GM18907 (cell line): ENCODE results near the gene MYO10.
A peak's percentile ranks its signal among the peaks of the same experiment; 100 is the strongest.
"Not testable (repeated sequence)": the region's sequence is repeated elsewhere in the genome, so short reads cannot be mapped to it uniquely, and the experiment has no call there.

ENCODE experiments used
- ATAC-seq: cut with Tn5 transposase; IDR thresholded peaks from one replicate; pipeline ENCODE4 v1.9.1; 2021; ENCODE audit warnings: mild to moderate bottlenecking, moderate library complexity; ENCODE audit not compliant: unreplicated experiment

The MYO10 gene

DNA sequence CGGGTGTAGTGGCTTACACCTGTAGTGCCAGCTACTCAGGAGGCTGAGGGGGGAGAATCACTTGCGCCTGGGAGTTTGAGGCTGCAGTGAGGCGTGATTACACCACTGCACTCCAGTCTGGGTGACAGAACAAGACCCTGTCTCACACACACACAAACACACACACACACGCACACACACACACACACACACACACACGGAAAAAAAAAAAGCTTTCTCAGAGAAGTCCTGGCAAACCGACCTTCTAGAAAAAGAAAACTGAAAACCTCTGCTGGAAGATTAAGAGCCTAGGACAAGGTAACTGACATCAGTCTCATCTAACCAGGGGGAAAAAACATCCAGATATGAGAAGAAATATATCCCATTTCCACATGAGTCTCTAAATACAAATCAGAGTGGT, 178.9 kb downstream of the MYO10 start:
- no peak for ATAC-seq

DNA sequence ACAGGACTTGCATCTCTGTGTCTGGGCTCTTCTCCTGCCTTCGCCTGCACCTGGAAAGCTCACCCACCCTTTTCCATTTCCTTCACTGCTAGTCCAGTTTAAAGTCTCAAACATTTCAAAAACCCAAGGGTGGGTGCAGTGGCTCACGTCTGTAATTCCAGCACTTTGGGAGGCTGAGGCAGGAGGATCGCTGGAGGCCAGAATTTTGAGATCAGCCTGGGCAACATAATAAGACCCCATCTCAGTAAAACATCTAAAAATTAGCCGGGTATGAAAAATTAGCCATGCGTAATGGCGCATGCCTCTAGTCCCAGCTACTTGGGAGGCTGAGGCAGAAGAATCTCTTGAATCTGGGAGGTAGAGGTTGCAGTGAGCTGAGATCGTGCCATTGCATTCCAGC, 179.4 kb downstream of the MYO10 start:
- ATAC-seq, result no peak

DNA sequence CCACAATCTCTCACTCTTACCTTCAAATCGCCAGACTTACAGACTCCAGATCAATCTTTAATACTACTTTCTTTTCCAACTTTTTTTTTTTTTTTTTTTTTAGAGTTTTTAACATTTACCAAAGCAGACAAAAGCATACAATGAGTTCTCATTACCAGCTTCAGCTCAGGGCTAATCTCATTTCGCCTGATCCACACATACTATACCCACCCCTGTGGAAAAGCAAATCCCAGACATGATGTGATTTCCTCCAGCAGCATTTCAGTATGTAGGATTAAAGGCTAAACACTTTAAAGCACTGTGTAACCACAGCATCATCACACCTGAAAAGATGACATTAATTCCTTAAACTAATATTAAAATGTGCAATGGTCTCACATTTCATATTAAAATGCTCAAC, 180.4 kb downstream of the MYO10 start:
- ATAC-seq, result no peak

DNA sequence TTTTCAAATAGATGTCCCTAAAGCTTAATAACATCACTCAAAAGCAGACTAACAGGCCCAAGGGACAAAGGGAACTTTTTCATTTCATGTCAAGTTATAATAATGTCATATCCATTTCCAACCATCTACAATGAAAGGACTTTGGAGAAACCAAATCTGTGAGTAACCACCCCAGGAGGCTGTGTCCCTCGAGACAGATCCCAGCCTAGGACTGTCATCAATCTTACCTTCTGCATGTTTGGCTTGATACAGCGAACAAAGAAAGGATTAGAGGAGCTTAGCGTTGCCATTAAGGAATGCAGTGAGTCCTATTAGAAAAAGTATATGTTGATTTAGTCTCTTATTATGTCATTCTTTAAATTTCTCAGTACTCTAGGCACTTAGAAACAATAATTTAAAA, 181.5 kb downstream of the MYO10 start:
- ATAC-seq, result no peak

DNA sequence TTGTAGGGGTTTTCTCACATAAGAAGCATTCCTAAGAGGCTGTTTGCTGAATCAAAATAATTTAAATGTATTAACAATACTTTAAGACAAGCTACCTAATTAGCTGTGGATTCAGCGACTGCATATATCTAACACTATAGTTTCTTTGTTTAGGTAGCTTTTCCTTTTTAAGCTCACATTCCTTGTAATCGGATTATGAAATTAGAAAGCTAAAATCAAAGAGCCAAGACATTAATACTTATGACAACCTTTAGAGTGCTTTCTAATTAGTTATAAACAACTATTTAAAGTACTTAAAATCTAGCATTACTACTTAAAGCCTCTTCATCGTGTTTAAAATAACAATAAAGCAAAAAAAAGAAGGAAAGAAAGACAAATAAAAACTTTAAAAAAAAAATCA, 182.0 kb downstream of the MYO10 start:
- no peak for ATAC-seq

DNA sequence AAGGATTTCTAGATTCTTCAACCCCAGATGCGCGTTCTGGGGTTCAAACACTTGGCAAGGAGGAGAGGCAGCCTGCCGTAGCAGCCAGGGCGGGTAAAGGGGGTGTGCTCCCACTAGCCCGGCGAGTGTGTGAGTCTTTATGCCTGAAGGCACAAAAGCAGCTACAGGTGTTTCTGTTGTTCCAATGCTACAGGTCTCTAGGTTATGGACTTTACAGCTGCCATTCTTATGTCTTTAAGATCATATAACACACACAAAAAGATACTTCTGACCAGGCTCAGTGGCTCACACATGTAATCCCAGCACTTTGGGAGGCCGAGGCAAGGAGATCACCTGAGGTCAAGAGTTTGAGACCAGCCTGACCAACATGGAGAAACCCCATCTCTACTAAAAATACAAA, 185.6 kb downstream of the MYO10 start:
- ATAC-seq, result no peak

DNA sequence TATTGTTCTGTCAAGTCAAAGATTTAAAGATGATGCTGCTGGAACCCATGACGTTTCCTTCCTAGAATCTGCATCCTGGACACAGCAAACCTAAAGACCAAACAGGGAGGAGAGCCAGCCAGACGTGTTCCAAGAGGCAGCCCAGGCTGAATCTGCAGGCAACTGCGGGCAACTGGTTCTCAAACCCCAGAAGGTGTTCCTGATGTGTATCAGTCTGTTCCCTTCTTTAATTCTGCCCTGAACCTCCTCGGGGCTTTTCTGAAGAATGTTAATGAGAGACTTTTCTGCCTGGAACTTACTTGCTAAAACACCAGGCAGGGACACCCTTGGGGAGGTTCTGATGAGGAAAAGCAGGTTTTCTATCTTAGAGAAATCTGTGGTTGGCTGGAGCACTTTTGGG, 186.5 kb downstream of the MYO10 start:
- no peak for ATAC-seq

DNA sequence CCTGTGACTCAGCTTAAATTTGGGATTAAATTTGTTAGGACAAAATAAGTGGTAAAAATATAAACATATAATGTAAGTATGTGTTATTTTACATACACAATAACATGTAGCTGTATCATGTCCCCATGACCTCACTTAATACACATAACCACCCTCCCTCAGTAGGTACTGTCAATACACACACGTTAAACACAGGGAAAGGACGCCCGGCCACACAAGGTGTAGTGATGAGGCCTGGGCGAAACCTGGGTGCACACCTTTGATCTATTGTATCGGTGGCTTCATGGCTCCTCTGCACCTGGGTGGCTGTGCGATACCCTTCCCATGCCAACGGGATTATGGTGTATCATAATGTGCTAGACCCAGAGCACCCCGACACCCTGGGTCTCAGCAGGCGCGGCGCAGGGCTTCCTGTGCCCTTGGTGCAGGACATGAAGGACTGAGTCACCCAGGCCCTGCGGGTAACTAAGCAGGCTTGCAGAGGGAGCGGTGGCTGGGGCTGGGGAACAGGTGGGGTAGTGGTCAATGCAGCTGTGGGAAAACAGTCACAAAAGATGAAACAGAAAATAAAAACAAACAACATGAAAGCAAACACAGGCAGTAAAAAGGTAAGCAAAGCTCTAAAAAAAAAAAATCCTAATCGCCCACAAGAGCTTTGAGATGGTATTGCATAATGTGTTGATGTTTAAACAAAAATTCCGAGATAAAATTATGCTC, 191.8 kb downstream of the MYO10 start:
- ATAC-seq, result no peak

DNA sequence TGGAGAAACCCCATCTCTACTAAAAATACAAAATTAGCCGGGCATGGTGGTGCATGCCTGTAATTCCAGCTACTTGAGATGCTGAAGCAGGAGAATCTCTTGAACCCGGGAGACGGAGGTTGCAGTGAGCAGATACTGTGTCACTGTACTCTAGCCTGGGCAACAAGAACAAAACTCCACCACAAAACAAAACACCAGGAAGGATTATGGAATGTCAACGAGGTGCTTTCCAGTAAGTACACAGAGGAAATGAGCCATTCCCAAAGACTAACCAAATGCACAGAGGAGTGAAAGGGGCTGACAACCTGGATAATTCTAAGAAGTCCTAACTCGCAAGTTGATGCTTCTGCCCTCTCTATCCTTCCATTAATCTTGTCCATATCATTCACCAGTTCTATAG, 193.2 kb downstream of the MYO10 start:
- ATAC-seq, result no peak

DNA sequence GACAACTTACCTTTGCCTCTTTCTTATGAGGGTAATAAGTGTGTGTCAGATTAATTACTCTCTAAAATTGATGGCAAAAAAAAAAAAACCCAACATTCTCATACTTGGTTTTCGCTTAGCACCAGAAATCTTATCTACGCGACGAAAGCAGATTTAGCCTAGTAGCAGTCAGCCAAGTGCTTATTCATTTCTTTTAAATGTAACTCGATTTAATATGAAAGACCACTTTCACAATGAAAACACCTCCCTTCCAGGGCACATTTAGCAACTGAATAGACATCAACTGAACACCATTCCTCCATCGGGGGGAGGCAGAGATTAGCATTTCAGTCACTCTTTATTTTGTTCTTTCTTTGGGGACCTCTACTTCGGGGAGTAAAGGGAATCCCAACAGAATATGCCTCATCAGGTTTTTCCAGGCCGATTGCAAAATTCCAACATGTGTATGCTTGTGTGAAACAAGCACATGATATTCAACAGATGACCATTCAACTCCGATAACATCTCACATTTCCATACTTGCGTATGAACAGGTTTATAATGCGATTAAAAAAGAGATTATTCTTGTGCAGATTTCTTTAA, 195.2 kb downstream of the MYO10 start:
- no peak for ATAC-seq

DNA sequence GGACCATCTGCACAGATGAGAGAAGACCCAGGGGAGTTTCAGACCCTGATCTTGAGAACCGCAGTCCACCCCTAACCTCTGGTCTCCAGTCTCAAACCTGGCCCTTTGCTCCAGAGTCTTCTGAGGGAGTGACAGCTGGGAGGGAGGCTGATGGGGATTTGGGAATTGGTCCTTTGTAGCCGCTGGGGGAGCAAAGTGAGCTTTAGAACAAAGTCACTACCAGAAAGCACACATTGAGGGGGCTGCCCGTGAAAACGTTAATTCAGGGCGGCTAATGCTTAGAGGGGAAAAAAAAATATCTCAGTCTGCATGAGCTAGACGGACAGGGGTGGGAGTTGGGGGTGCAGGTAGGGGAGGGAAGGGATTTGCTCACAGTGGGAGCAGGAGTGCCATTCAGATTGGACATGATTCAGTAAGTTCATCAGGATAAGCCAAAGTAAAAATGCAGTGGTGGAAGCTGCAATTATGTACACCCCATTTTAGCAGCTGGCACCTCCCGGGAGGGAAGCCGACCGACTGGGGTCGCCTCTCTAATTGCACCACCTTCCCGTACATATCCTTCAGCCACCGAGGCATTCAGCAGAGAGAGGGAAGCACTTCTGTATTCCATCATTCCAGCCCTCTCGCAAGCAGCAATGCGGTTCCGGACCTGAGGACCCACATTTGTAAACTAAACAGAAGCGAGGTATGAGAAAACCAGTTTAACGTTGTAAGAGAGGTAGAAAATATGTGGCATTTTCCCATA, 195.8 kb downstream of the MYO10 start:
- ATAC-seq, result no peak

DNA sequence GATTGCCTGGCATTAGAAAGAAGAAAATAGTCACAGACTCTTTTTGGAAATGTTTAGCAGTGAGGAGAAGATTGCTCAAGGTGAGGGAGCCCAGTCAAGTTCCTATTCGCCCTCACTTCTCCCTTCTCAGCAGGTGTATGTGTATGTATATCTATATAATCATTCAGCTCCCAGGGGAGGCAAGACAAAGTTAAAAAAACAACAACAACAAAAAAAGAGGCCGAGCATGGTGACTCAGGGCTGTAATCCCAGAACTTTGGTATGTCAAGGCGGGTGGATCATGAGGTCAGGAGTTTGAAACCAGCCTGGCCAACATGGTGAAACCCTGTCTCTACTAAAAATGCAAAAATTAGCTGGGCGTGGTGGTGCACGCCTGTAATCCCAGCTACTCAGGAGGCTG, 197.7 kb downstream of the MYO10 start:
- not testable (repeated sequence) for ATAC-seq

DNA sequence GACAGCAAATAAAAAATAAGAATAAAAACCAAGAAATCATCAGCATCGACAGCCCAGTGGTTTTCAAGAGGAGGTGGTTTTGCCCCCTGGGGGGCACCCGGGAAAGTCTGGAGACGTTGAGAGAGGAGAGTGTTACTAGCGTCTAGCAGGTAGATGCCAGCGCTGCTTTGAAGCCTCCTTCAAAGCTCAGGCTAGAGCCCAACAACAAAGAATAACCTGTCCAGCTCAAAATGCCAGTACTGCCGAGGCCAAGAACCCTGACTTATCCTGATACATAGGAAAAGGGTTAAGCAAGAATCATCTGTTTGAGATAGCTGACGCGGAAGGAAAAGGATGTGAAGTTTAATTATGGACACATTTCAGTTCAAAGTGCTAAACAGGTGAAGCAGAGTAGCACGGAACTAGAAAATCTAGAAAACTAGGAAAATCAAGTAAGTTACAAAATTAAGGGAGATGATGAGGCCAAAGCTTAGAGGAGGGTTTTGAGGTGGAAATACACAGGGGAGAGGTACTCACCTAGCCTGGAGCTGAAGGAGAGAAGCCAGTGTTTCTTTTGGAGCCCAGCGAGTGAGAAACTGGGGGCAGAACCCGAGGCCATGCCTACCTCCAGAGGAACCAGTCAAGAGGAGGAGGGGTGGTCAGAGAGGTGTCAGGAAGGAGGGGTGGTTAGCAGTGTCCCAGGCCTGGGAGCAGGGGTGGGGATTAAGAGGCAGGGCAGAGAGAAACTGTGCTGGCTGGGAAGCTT, 198.3 kb downstream of the MYO10 start:
- ATAC-seq, result no peak

DNA sequence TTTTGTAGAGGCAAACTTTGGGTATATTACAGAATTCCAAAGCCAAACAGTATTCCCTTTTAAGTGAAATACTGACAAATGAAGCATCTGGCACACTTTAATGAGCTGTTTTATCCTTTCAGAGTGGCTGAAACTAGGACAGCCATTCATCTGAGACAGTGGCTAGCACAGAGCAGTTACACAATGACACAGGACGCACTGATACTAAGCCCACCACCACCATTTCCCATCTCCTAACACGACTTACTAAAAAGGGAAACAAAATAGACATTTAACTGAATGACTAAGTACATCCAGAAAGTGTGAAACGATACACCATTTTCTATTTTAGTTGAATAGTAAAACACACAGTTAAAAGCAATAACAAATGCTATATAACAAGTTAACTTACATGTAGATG, 198.9 kb downstream of the MYO10 start:
- no peak for ATAC-seq

DNA sequence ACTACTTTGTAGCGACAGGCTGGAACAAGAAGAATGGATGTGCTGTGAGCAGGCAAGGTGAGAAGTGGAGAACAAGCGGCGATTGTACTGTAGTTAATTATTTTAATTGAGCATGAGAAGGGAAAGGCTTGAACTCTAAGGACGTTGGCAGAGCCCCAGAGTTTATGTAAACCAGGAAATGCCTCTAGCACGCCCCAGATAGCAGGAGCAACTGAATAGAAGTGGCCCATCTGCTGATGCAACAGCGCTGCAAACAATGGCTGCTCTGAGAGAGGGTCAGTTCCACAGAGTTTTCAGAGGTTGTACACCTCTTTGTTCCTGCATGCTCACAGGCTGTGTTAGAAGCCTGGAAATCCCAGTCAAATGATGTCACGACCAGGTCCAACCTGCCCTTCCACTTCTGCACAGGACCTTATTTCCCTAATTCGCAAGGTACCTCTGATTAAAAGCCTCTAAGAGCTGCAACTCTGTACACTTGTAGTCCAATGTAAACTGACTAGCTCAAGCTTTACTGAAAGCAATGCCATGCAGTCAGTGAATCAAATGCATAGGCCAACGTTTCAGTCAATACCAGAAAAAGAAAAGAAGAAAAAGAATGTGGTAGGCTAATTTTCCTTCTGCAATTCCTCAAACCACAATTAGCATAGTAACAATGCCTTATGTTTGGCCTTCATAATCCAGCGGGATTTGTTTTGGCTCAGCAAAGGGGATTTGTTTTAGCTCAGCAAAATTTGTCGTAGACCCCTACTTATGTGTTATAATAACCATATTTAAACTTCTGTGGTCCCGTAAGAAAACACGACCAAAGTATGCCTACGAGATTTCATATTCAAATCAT, 199.7 kb downstream of the MYO10 start:
- ATAC-seq, result no peak

DNA sequence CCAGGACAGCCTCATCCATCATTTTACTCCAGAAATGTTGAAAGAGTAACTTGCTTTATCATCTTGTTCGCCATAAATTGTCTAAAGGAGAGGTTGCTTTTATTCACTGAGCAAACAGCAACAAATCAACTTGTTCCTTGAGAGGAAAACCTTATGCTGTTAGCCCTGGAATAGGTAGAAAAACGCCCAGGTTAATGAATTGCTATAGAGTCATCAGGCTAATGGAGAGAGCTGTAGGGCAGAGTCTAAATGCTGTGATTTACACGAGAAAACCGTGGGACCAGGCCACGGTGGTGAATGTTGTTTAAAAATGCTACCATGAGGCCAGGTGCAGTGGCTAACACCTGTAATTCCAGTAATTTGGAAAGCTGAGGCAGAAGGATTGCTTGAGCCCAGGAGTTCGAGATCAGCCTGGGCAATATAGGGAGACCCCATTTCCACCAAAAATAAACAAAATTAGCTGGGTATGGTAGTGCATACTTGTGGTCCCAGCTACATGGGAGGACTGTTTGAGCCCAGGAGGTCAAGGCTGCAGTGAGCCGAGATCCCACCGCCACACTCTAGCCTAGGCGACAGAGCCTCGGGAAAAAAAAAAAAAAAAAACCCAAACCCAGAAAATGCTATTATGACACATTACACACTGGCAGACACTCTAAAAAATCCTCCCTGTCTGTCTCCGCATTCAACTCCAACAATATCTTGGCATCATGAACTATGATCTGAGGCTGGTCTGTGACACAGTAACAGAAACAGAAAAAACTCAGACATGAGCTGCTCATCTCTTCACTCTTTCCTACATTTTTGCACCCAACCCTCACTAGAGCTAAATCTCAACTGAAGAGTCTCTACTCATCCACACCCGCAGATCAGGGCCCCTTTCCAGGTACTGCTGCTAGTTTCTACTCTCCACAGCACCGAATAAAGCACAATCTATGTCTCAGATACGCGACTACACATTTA, 200.7 kb downstream of the MYO10 start:
- ATAC-seq, result no peak

DNA sequence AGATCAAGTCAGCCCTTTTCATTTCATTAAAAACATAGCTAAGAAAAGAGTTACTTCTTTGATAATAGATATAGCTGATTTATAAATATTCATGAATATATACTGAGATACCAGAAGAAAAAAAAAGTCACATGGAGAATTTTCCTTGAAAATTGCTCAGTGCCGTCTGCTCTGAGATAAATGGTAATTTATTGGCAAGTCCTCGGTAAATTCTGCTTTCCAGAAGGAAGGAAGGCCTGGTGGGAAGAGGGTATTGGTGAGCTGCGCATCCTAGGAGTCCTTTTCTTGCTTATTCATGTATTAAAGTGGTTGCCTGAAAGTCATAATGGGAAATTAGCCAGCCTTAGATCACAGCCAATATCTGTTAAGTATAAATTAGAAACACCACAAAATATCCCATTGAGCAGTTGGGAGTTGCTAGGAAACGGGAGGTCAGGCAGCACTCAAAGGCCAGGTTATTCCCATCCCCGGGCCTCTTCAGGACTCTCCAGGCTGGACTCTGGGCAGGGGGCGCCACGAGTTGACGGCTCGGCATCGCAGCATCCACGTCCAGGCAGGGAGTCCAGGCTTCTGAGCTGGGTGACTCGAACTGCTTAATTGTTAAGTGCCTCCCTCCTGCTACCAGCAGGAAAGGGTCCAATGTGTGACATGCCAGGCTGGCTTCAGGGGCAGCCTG, 202.6 kb downstream of the MYO10 start:
- ATAC-seq, result no peak

DNA sequence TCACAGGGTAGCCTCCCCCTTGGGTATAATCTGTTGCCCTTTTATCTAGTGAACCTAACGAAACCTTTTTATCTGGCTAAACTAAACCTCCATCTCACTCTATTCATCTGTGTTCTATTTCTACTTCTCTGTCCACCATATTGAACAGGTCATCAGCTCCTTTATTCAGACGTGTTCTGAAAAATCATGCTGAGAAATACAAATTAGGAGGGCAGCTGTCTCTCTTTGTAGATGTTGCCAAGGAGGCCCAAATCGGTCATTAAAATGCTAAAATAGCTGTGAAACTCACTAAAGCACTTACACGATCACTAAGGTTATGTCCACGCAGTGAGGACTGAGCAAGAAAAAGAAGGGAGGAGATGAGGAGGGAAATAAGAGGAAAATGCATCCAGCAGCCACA, 203.7 kb downstream of the MYO10 start:
- ATAC-seq, result no peak

DNA sequence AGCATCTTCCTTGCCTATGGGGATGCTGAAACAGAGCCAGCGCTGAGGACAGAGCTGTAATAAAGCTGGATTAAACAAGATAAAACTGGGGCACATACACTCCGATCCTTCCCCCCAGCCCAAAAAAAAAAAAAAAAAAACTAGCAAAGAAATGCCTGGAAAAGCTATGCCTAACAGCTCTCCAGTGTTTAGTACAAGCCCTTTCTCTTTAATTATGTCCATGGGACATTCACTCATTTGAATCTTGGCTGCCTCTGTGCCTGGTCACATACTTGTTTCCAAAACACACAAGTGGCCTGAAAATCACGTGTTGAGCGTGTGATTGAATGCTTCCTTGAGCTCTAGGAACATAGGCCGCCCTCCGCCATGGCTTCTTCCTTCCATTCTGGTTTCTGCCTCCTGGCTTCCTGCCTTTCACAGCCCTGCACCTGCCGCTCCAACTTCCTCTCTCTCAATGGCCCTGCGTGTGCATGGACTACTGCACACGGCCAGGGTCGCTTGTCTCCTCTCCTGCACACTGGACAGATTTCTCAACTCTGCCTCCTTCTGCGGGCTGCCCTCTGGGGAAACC, 208.2 kb downstream of the MYO10 start:
- peak; percentile 50 for ATAC-seq
